COLO668 (cell line): ENCODE data around the gene ERI3.
A peak's percentile ranks its signal among the peaks of the same experiment; 100 is the strongest.

ENCODE experiments used
- DNase-seq: peaks from one replicate; lab custom pipeline; 2025; ENCODE audit not compliant: unreplicated experiment; lab: John Stamatoyannopoulos, UW

Gene ERI3

DNA sequence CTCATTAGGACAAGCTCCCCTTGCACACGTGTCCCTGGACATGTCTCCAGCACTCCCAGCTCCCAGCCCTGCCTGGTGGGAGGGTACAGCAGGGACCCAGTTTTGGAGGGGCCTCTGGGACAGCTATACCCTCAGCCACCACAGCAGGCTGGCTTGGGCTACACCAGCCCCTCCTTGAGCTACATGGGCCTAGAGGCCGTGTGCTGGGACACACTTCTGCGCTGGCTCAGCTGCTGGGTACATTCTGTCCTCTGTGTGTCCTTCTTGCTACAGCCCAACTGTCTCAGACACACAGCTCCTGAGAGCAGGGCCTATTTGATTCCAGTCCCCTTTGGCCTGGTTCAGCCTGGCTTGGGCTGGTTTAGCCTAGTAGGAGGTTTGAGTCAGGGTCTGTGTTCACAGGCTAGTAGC, 115.1 kb downstream of the ERI3 start:
- no peak for DNase-seq

DNA sequence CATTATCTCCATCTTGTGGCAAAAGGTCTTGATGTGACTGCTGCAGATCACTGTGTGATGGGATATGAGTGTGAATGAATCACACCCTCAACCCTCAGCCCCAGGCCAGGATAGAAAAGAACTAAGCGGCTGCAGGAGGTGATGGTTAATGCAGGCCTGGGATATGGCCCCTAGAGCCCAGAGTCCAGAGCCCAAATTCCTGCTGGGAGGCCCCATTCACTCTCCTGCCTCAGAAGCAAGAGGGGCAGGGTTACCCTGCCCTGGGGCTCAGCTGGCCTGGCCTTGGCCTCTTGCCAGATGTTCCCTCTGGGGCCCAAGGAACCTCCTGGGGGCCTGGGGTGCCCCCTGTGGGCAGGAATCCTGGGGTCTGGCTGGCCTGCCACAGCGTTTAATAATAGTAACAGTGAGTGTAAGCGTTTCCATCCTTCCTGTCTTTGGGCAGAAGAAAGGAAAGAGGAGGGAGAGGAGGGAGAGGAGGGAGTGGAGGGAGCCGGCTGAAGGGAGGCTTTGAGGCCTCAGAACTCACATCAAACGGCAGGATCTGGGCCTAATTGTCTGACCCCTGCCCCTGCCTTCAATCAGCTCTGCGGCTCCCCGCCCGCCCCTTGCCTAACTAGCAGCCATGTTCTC, 115.6 kb downstream of the ERI3 start:
- DNase-seq, result peak; percentile 72

GRCh38 chr1:44238660-44239059, 116.4 kb downstream of the ERI3 start:
- DNase-seq, result no peak

- no peak for DNase-seq
Measured at GRCh38 chr1:44237721-44238457, 117.2 kb downstream of the ERI3 start.

DNA sequence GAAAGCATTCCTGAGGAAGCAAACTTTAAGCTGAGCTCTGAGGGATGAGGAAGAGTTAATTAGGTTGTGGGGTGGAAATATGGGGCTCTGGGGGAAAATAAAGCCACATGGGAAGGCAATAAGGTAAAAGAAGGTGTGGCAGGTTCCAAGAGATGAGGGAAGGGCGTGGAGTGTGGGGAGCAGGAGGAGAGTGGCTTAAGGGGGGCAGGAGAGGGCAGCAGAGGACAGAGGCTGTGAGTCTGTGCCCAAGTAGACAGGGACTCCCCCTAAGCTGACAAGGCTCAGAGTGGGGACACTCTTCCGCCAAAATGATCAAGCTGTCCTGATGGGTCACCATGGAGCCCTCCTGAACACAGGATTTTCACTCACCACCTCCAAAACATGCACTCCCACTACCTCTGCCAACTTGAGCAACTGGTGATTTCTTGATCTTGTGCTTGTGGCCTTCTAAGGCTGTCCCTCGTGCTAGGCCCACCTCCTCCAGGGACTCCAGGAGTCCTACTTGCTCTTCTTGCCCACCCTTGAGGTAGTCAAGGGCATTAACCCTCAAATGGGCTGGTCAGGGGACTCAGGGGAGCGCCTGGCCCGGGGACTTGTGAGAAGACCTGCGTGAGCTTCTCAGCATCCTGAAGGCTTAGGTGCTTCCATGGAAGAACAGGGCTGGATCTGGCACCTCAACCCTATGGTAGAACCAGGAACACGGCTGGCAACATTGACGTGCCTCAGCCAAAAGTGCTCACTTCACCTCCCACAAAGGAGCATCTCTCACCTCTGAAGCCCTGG, 118.4 kb downstream of the ERI3 start:
- peak; percentile 29 for DNase-seq

DNA sequence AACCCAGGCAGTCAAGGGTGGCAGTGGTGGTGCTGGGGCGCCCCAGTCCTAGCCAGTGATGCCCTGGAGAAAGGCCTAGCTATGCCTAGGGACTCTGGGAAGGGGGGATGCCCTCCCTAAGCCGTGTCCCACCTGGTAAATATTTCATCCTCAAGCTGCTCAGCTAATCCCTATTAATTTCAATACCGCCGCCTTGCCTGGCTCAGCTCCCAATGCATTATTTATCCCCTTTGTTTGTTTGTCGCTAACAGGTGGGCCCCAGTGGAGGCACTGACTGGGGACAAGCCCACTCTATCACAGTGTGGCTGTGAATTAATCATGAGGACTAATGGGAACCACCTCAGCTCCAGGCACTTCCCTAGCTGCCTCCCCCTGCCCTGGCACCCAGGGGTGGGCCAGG, 119.2 kb downstream of the ERI3 start:
- no peak for DNase-seq

DNA sequence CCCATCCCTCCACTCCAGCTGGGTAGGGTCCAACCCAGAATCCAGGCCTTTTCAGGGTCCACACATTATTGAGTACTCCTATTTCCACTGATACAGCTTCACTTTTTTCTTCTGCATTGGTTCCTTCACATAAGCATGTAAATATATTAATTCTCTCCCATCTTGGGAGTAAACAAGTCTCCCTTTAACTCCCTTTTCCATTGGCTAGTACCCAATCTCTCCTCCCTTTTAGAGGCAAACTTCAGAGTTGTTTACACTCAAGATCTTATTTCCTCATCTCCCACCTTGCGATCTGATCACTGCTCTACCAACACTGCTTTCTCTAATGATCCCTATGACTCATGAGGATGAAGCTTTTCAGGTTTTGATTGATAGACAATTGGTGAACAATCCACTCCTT, 121.5 kb downstream of the ERI3 start:
- no peak for DNase-seq

GRCh38 chr1:44230796-44231195, 124.3 kb downstream of the ERI3 start:
- no peak for DNase-seq

GRCh38 chr1:44229435-44230167, 125.5 kb downstream of the ERI3 start:
- no peak for DNase-seq

GRCh38 chr1:44228218-44228617, 126.8 kb downstream of the ERI3 start:
- DNase-seq, result no peak

GRCh38 chr1:44227211-44227610, 127.8 kb downstream of the ERI3 start:
- no peak for DNase-seq

DNA sequence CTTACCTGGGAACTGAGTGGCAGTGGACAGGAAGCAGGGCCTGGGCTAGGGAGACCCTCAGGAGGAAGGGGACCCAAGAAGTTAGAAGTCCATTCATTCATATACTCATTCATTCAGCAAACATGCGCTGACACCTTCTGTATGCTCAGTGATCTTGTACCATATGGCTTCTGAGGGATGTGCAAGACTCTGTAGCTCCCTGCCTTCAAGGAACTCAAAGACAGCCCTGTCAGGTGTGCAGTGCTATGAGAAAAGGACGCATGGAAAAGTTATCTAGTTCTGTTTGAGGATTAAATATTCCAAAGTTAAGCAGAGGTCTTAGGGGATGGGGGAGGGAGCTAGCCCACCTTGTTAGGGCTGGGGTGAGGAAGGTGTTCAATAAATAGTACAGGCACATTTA, 129.3 kb downstream of the ERI3 start:
- no peak for DNase-seq

GRCh38 chr1:44223187-44223610, 131.9 kb downstream of the ERI3 start:
- no peak for DNase-seq

DNA sequence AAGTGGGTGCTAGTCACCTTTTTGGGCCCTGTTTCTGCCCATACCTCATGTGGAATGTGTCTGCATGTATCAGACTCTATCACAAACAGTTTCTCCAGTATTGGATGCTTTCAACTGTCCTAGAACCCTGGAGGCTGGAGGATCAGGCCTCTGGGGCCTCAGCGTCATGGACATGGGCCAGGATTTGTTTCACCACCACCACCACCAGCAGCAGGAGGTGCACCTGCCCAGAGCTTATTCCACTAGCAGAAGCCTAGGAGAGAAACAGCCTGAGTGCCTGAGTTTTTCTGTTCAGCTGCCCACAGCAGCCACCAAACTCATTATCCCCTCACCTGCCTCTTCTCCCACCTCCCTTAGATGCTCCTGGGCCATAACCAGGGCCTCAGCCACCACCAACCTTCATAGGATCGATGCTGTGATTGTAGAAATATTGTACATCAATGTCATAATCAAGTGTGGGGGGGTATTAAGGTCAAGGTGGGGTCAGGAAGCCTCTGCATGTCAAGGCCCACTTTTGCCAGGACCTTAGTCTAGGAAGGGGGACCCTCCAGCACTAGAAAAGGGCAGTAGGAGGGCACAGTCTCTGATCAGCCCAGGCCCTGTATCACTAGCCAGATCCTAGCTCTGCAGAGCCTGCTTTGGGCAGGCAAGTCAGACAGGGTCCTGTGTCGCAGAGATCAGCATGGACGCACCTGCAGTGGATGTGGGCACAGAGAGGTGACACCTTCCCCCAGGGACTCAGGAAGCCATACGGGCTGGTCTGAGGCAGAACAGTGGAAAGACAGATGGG, 132.5 kb downstream of the ERI3 start:
- no peak for DNase-seq

- no peak for DNase-seq
Measured at GRCh38 chr1:44221769-44222168, 133.3 kb downstream of the ERI3 start.

DNA sequence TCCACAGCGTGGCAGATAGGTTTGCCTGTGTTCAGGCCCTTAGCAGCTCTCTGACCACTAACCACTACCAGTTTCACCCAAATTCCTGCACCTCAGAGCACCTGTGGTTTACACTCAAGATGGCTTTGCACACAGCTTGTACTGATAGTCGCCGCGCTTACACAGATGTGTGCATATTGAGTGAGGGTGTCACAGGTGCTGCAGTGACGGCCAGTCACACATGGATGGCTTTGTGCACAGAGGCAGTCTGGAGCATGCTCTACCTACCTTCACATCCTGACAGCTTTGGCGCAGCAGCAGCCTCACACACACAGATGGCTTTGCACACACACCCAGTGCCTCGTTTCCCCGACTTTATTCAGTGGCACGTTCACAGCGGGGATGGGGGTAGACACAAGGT, 134.3 kb downstream of the ERI3 start:
- DNase-seq, result no peak

DNA sequence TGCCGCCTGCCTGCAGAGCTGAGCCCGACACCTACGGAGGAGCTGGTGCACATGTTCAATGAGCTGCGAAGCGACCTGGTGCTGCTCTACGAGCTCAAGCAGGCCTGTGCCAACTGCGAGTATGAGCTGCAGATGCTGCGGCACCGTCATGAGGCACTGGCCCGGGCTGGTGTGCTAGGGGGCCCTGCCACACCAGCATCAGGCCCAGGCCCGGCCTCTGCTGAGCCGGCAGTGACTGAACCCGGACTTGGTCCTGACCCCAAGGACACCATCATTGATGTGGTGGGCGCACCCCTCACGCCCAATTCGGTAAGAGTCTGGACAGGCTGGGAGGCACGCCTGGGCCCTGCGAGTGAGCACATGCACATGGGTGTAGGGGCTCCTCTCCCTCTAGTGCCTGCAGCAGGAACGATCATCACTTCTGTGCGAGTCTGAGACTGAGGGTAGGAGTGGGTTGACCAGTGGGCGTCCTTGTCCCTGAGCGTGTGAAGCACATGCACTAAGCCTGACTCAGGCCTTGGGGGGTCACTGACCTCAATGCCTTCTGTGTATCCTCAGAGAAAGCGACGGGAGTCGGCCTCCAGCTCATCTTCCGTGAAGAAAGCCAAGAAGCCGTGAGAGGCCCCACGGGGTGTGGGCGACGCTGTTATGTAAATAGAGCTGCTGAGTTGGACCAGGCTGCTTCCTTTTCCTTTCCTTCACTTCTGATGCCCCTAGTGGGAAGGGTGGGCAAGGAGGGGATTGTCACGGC, 134.9 kb downstream of the ERI3 start:
- DNase-seq, result no peak

DNA sequence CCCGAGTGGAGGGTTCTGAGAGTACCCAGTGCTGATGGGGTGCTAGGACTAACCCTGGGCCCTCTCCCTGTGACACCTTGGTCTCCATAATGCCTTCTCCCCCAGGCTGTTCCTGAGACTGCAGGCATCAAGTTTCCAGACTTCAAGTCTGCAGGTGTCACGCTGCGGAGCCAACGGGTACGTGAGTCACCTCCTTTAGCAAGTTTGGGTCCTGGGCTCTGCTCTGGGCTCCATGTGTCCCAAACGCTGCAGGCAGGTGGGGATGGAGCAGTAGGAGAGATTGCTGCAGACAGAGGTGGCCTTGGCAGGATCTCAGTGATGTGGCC, 135.8 kb downstream of the ERI3 start:
- DNase-seq, result no peak

GRCh38 chr1:44218503-44219300, 136.4 kb downstream of the ERI3 start:
- no peak for DNase-seq
